ENCODE measurements around the gene EPHA3. TPM values are rescaled to one million over a fixed set of nuclear protein-coding genes. Genes with fewer than 3 reads are reported as not detected.

EPHA3 gene
- polyA plus RNA-seq, 4 donors = 3.5 to 6.9 (median 5.8) TPM

GRCh38 chr3:89434621-89435380, 327.4 kb downstream of the EPHA3 start:
- no peak for DNase-seq (ENCODE audit: low read depth in 4 of 4, low spot score in 3 of 4)

DNA sequence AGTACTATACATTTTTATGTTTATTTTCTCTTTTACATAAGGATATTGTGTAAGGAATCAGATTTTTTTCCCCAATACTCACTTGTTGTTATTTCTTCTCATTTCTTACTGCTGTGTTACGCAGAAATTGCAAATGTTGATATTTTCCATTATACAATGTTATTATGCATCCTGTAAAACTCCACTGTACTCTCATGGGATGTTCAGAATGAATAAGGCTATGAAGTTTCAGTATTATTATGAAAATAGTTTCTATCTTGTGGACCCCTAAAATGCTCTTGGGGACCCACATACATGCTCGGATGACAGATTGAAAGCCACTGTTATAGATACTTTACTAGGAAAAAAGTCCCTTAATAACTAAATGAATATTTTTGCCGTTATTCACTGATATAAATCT, 329.4 kb downstream of the EPHA3 start:
- DNase-seq (ENCODE audit: low read depth in 4 of 4, low spot score in 3 of 4) = no peak

DNA sequence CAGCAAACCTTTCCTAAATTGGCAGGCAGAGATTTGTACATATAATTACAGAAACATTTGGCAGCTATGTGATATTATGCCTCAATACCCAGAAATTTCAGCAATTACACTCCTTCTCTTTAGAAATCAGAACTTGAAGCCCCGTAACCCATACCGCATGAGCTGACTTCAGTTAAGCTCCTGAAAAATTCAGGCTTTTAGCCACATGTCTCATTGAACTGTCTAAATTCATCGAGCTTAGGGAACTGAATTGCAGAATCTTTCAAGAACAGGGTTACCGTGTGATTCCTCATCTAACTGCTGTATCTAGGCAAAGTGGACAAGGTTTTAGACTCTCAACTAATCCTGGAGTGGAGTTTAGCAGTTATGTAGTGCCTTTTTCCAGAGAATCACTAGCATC, 333.0 kb downstream of the EPHA3 start:
- DNase-seq (ENCODE audit: low read depth in 4 of 4, low spot score in 3 of 4) = no peak

DNA sequence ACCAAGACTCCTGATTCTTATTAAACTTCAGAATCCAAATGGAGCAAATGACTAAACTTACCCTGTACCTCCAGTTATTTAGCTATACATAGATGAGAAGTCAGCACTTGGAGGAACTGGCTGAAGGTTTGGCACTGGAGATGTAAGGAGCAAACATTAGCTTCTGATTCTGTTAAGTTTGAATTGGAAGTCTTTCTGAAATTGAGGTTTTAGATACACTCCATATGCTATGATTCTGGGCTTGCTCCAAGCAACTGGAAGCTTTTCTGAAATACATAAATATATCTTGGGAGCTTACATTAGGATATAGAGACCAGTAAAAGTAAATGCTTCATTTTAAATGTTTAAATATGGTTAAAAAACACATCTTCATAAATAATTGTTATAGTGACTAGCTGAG, 333.7 kb downstream of the EPHA3 start:
- DNase-seq (ENCODE audit: low read depth in 4 of 4, low spot score in 3 of 4) = no peak

DNA sequence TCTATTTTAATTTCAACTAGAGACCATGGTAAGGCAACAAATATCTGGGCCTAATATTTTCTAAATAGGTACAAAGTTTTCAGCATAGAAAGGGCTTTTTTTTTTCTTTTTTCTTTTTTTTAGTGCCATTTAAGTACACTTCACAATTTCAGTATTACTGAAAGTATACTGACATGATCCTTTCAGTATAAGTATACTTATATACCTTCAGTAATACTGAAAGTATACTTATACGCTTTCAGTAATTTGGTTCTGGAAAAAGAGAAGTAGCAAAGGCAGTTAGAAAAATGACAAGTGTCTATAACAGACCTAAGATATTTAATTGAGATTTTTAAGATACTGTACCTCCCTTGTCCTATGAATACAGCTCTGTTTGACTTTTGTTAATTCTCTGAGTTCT, 339.2 kb downstream of the EPHA3 start:
- DNase-seq (ENCODE audit: low read depth in 4 of 4, low spot score in 3 of 4) = no peak

- no peak for DNase-seq (ENCODE audit: low read depth in 4 of 4, low spot score in 3 of 4)
Measured at GRCh38 chr3:89447243-89447642, 339.8 kb downstream of the EPHA3 start.

GRCh38 chr3:89449086-89449485, 341.7 kb downstream of the EPHA3 start:
- no peak for DNase-seq (ENCODE audit: low read depth in 4 of 4, low spot score in 3 of 4)

DNA sequence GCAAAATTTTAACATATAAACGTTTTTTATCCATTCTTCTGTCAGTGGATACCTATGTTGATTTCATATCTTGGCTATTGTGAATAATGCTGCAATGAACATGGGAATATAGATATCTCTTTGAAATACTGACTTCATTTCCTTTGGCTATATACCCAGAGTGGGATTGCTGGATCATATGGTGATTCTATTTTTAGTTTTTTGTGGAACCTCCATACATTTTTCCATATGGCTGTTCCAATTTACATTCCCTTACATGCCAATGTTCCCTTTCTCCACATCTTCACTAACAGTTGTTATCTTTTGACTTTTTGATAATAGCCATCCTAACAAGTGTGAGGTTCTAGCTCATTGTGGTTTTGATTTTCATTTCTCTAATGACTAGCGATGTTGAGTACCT, 344.6 kb downstream of the EPHA3 start:
- no peak for DNase-seq (ENCODE audit: low read depth in 4 of 4, low spot score in 3 of 4)

DNA sequence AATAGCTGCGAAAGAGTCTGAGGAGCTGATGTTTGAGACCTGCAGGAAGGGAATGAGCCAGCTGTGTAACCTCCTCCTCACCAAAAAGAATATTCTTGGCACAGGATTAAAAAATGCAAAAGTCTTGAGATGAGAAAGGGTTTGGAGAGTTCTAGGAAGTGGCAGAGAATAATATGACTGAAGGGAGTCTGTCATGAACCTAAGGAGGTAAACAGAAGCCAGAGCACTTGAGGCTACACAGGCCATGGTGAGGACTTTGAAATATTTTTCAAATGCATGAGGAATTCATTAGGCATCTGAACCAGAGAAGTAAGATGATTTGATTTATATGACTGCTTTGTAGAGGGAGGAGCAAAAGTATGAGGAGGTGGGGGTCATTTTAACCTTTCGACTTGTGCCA, 347.8 kb downstream of the EPHA3 start:
- DNase-seq (ENCODE audit: low read depth in 4 of 4, low spot score in 3 of 4) = no peak

DNA sequence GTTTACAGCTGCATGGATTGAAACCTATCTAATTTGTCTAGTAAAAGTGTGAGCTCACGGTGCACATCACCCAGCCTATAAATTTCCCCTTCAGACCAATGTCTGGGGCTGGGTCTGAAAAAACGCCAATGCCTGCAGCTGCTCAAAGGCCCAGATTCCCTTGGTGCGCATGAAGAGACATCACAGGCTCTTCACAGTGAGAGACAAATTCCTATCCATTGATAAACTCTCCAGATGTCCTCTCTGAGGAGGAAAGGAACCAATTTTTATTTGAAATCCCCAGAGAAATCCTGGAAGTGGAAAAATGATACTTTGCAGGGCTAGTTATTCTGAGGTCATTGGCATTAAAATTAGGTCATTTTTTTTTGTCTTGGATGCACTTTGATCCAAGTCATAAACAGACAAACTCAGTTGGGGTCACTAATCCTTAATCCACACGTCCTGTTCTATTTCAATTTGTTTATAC, 360.5 kb downstream of the EPHA3 start:
- no peak for DNase-seq (ENCODE audit: low read depth in 4 of 4, low spot score in 3 of 4)

DNA sequence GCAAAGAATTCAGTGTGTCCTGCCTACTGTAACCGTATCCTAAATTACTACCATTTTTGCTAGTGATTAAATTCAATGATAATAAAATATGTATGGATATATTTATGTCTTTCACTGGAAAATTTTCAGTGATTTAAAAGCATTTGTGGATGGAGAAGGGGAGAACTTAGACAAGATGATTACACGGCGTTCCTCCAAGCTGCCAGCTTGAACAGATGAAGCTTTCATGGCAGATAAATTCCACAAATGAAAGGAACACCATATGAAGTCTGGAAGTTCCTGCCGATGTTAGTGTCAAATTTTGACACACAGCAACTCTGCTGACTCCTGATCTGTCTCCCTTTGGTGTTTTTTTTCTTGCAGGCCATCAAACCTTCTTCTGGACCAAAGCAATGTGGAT, 364.7 kb downstream of the EPHA3 start:
- no peak for DNase-seq (ENCODE audit: low read depth in 4 of 4, low spot score in 3 of 4)

GRCh38 chr3:89474333-89475130, 367.1 kb downstream of the EPHA3 start:
- DNase-seq (ENCODE audit: low read depth in 4 of 4, low spot score in 3 of 4) = no peak

DNA sequence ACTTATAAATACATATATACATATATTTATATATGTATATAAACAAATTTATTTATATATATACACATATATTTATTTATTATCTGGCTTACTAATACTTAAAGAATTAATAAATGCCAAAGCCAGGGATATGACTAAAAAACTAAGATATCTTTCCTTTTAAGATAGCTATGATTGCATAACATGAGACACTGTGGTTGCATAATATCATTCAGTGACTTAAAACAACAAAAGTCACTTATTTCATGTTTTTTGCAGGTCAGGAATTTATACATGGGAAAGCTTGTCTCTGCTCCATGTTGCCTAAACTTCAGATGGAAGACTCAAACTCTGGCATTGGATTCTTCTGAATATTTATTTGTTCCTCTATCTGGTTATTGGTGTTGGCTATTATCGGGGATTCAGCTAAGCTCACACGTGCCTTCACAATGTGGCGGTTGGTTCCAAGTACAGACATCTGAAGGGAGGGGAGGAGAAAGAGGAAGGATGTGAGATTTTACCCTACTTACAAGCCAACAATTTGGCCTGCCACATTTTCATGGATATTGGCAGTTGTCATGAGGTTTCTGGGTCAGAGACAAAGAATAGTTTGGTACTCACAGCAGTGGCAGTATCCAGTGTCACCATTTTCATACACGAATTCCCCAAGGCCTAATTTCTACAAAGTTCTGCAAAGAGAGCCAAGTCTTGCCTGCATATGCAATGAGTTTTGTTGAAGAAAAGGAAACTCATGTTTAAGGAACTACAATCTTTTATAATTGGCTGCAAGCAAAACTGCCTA, 381.6 kb downstream of the EPHA3 start:
- no peak for DNase-seq (ENCODE audit: low read depth in 4 of 4, low spot score in 3 of 4)

DNA sequence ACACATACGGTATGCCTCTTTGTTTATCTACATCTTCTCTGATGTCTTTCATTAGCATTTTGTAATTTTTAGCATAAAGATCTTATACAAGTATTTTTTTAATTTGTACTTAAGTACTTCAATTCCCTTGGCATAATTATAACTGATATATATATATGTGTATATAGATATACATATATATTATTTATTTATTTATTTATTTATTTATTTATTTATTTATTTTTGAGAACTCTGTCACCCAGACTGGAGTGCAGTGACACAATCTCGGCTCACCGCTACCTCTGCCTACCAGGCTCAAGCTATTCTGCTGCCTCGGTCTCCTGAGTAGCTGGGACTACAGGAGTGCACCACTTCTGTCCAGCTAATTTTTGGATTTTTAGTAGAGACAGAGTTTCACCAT, 382.7 kb downstream of the EPHA3 start:
- DNase-seq (ENCODE audit: low read depth in 4 of 4, low spot score in 3 of 4) = no peak

GRCh38 chr3:89494734-89495133, 387.3 kb downstream of the EPHA3 start:
- DNase-seq (ENCODE audit: low read depth in 4 of 4, low spot score in 3 of 4) = no peak

- DNase-seq (ENCODE audit: low read depth in 4 of 4, low spot score in 3 of 4) = no peak
Measured at GRCh38 chr3:89503891-89504391, 396.5 kb downstream of the EPHA3 start.

- no peak for DNase-seq (ENCODE audit: low read depth in 4 of 4, low spot score in 3 of 4)
Measured at GRCh38 chr3:89504432-89504831, 397.0 kb downstream of the EPHA3 start.

GRCh38 chr3:89506462-89507103, 399.2 kb downstream of the EPHA3 start:
- no peak for DNase-seq (ENCODE audit: low read depth in 4 of 4, low spot score in 3 of 4)

DNA sequence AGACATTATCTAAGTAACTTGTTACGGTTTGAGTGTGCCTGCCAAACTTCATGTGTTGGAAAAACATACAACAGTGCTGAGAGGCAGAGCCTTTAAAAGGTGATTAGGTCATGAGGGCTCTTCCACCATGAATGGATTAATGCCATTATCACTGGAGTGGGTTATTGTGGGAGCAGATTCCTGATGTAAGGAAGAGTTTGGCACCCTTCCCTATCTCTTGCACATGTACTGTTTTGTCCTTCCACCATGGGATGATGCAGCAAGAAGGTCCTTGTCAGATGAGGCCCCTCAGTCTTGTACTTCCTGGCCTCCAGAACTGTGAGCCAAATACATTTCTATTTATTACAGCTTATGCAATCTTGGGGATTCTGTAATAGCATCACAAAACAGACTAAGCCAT, 413.9 kb downstream of the EPHA3 start:
- DNase-seq (ENCODE audit: low read depth in 4 of 4, low spot score in 3 of 4) = no peak

DNA sequence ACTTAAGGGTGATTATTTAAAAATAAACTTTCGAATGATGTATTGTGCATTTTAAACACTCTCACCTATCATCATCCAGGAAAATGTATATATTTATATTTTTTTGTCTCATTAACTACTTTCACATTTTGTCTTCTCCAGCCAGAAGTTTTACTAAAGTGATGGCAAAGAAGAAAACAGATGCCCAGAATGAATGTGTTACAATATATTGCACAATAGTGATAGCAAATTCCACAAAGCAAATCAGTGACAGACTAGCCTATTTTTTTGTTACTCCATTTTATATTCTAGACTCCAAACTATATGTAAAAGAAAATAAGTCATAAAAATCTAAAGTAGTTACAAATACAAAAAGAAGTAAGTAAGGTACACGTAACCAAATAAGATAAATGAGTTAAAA, 414.7 kb downstream of the EPHA3 start:
- DNase-seq (ENCODE audit: low read depth in 4 of 4, low spot score in 3 of 4) = no peak

DNA sequence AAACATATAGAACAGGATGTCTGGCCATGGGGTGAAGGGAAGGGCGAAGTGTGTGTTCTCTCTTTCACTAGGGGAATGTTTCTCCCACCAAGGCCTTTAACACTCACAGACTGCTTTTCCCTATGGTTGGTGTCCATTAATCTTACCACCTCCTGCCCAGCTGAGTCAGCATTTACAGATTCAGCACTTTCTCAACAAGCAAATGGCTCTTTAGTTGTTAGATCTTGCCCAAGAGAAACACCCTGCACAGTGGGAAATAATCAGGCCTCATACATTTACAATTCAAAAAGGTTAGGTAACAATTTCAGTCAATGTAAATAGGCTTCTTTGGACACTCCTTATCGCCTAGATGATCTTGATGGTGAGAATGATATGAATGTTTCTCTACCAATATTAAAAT, 418.2 kb downstream of the EPHA3 start:
- DNase-seq (ENCODE audit: low read depth in 4 of 4, low spot score in 3 of 4) = no peak
